Measurements from ENCODE around the gene SLIT3.
"Not testable (repeated sequence)": the region's sequence is repeated elsewhere in the genome, so short reads cannot be mapped to it uniquely, and the experiment has no call there.

SLIT3 gene

DNA sequence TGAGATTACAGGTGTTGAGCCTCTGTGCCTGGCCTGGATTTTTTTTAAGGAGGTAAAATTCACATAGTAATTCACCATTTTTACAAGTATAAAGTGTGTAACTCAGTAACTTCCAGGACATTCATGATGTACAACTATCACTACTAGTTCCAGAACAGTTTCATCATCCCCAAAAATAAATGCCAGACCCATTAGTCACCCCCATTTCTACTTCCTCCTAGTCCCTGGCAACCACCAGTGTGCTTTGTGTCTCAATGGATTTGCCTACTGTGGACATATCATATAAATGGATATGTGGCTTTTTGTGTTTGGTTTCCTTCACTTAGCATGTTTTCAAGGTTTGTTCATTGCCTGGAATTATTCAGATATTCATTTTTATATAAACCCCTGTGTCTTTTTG, 649.3 kb downstream of the SLIT3 start:
- H3K27me3 ChIP-seq (ENCODE audit: control insufficient read depth, insufficient read depth, low read length), result no peaks in the 10 kb centered on the region
- H3K4me3 ChIP-seq (ENCODE audit: low read length), result no peak overlapping the region
- no peak overlapping the region for H3K9ac ChIP-seq (ENCODE audit: low read depth, low read length)
- H3K4me2 ChIP-seq (ENCODE audit: low read length), result no peak overlapping the region
- H3K36me3 ChIP-seq (ENCODE audit: insufficient read depth, low read length), result no peaks in the 10 kb centered on the region
- peaks cover 12% of the 10 kb centered on the region for H3K4me1 ChIP-seq (ENCODE audit: control insufficient read depth, insufficient read depth, low read length)
- no peaks in the 10 kb centered on the region for H3K9me3 ChIP-seq (replicated peaks; ENCODE audit: low read length)

DNA sequence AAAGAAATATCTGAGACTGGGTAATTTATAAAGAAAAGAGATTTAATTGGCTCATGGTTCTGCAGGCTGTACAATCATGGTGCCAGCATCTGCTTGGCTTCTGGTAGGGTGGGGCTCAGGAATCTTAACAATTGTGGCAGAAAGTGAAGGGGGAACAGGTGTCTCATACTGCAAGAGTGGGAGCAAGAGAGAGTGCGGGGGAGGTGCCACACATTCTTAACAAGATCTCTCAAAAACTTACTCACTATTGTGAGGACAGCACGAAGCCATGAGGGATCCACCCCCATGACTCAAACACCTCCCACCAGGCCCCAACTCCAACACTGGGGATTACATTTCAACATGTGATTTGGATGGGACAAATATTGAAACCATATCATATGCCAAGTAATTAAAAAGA, 651.6 kb downstream of the SLIT3 start:
- peaks cover 12% of the 10 kb centered on the region for H3K4me1 ChIP-seq (ENCODE audit: control insufficient read depth, insufficient read depth, low read length)
- no peak overlapping the region for H3K4me3 ChIP-seq (ENCODE audit: low read length)
- H3K27me3 ChIP-seq (ENCODE audit: control insufficient read depth, insufficient read depth, low read length), result no peaks in the 10 kb centered on the region
- no peaks in the 10 kb centered on the region for H3K9me3 ChIP-seq (replicated peaks; ENCODE audit: low read length)
- H3K36me3 ChIP-seq (ENCODE audit: insufficient read depth, low read length), result no peaks in the 10 kb centered on the region
- H3K9ac ChIP-seq (ENCODE audit: low read depth, low read length), result no peak overlapping the region
- no peak overlapping the region for H3K4me2 ChIP-seq (ENCODE audit: low read length)

DNA sequence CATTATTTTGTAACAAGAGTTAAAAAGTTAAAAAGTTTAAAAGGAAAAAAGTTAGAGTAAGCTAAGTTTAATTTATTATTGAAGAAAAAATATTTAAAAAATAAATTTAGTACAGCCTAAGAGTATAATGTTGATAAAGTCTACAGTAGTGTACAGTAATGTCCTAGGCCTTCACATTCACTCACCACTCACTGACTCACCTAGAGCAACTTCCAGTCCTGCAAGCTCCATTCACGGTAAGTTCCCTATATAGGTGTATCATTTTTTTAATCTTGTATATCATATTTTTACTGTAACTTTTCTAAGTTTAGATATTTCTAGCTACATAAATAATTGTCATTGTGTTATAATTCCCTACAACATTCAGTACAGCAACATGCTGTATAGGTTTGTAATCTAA, 652.4 kb downstream of the SLIT3 start:
- Histone ChIP-seq H3K4me1 (ENCODE audit: control insufficient read depth, insufficient read depth, low read length) (peaks cover 12% of the 10 kb centered on the region), H3K4me3 (ENCODE audit: low read length) (no peak overlapping the region)

DNA sequence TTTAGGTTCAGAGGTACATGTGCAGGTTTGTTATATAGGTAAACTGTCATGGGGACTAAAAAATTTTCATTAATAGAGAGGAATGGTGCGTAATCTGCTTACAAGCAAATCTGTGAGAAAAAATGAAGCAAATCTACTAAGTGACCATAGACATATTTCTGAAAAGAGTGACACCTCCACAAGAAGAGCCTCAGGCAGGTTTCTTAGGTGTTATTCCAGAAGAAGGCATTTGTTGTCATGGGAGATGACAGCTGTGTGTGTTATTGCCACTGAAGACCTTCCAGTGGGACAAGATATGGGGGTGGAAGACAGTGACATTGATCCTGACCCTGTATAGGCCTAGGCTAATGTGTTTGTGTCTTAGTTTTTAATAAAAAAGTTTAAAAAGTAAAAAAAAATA, 652.9 kb downstream of the SLIT3 start:
- Histone ChIP-seq H3K36me3 (ENCODE audit: insufficient read depth, low read length) (no peaks in the 10 kb centered on the region), H3K4me3 (ENCODE audit: low read length) (no peak overlapping the region), H3K9ac (ENCODE audit: low read depth, low read length) (no peak overlapping the region), H3K4me1 (ENCODE audit: control insufficient read depth, insufficient read depth, low read length) (peaks cover 12% of the 10 kb centered on the region), H3K9me3 (replicated peaks; ENCODE audit: low read length) (no peaks in the 10 kb centered on the region), H3K4me2 (ENCODE audit: low read length) (no peak overlapping the region), H3K27me3 (ENCODE audit: control insufficient read depth, insufficient read depth, low read length) (no peaks in the 10 kb centered on the region)

More for the DNA sequence above, 652.4 kb downstream of the SLIT3 start:
- Histone ChIP-seq H3K4me2 (ENCODE audit: low read length) (no peak overlapping the region), H3K36me3 (ENCODE audit: insufficient read depth, low read length) (no peaks in the 10 kb centered on the region), H3K9ac (ENCODE audit: low read depth, low read length) (no peak overlapping the region), H3K27me3 (ENCODE audit: control insufficient read depth, insufficient read depth, low read length) (no peaks in the 10 kb centered on the region), H3K9me3 (replicated peaks; ENCODE audit: low read length) (no peaks in the 10 kb centered on the region)

DNA sequence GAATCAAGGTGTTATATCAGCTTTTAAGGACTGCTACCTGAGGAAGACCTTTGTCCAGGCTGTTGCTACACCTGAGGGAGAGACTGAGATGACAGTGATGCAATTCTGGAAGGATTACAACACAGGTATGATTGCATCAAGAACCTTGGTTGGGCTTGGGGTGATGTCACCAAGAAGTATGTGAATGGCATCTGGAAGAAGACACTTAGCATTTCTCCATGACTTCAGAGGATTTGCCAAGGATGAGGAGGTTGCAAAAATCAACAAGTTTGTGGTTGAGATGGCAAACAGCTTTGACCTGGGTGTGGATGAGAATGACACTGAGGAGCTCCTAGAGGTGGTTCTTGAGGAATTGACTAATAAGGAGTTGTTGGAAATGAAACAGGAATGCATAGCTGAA, 653.9 kb downstream of the SLIT3 start:
- Histone ChIP-seq H3K36me3 (ENCODE audit: insufficient read depth, low read length) (no peaks in the 10 kb centered on the region), H3K4me1 (ENCODE audit: control insufficient read depth, insufficient read depth, low read length) (peaks cover 10% of the 10 kb centered on the region), H3K4me3 (ENCODE audit: low read length) (no peak overlapping the region), H3K4me2 (ENCODE audit: low read length) (no peak overlapping the region), H3K9ac (ENCODE audit: low read depth, low read length) (no peak overlapping the region), H3K9me3 (replicated peaks; ENCODE audit: low read length) (no peaks in the 10 kb centered on the region), H3K27me3 (ENCODE audit: control insufficient read depth, insufficient read depth, low read length) (no peaks in the 10 kb centered on the region)

DNA sequence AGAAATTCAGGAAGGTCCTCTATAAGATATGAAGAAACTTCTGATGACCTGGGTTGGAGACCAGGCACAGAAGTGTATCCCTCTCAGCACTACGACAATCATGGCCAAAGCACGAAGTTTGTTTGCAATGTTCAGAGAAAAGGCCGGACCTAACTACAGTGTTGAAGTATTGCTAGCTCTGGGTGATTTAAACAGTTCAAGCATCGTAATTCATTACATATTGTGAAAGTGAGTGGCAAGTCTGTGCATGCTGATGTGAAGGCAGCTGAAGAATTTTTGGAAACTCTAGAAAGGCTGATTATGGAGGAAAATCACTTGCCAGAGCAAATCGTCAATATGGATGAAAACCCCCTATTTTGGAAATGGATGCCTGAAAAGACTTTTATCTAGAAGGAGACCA, 654.6 kb downstream of the SLIT3 start:
- H3K36me3 ChIP-seq (ENCODE audit: insufficient read depth, low read length), result no peaks in the 10 kb centered on the region
- no peaks in the 10 kb centered on the region for H3K27me3 ChIP-seq (ENCODE audit: control insufficient read depth, insufficient read depth, low read length)
- H3K4me3 ChIP-seq (ENCODE audit: low read length), result no peak overlapping the region
- no peak overlapping the region for H3K9ac ChIP-seq (ENCODE audit: low read depth, low read length)
- H3K4me2 ChIP-seq (ENCODE audit: low read length), result no peak overlapping the region
- no peaks in the 10 kb centered on the region for H3K9me3 ChIP-seq (replicated peaks; ENCODE audit: low read length)
- H3K4me1 ChIP-seq (ENCODE audit: control insufficient read depth, insufficient read depth, low read length), result peaks cover 4% of the 10 kb centered on the region

DNA sequence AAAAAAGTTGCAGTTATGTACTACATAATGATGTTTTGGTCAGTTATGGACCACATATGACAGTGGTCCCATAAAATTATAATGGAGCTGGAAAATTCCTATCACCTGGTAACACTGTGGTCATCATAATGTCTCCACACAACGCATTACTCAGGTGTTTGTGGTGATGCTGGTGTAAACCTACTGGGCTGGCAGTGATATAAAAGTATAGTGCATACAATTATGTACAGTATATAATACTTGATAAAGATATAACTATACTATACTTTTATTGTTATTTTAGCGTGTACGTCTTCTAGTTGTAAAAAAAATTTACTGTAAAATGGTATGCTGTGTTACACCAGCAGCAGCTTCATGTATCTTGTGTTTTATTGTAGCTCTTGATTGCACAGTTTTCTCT, 655.7 kb downstream of the SLIT3 start:
- no peaks in the 10 kb centered on the region for H3K4me1 ChIP-seq (ENCODE audit: control insufficient read depth, insufficient read depth, low read length)
- H3K4me3 ChIP-seq (ENCODE audit: low read length), result no peak overlapping the region
- H3K9ac ChIP-seq (ENCODE audit: low read depth, low read length), result no peak overlapping the region
- H3K4me2 ChIP-seq (ENCODE audit: low read length), result no peak overlapping the region
- no peaks in the 10 kb centered on the region for H3K9me3 ChIP-seq (replicated peaks; ENCODE audit: low read length)
- H3K36me3 ChIP-seq (ENCODE audit: insufficient read depth, low read length), result no peaks in the 10 kb centered on the region
- no peaks in the 10 kb centered on the region for H3K27me3 ChIP-seq (ENCODE audit: control insufficient read depth, insufficient read depth, low read length)

DNA sequence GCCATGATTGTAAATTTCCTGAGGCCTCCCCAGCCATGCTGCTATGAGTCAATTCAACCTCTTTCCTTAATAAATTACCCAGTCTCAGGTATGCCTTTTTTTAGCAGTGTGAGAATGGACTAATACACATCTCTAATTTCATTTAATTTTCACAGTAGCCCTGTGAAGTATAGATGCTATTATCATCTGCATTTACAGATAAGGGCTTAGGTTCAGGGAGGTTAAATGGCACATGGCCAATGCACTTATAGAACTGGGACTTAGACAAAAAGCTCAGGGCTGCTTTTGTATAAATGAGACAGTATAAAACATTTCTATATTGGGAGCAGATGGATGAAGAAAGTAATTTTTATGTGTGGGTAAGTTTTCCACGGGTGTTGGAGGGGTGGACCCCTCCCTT, 658.9 kb downstream of the SLIT3 start:
- Histone ChIP-seq H3K9ac (ENCODE audit: low read depth, low read length) (no peak overlapping the region), H3K4me3 (ENCODE audit: low read length) (no peak overlapping the region), H3K36me3 (ENCODE audit: insufficient read depth, low read length) (no peaks in the 10 kb centered on the region), H3K9me3 (replicated peaks; ENCODE audit: low read length) (no peaks in the 10 kb centered on the region), H3K27me3 (ENCODE audit: control insufficient read depth, insufficient read depth, low read length) (no peaks in the 10 kb centered on the region), H3K4me2 (ENCODE audit: low read length) (no peak overlapping the region), H3K4me1 (ENCODE audit: control insufficient read depth, insufficient read depth, low read length) (no peaks in the 10 kb centered on the region)

DNA sequence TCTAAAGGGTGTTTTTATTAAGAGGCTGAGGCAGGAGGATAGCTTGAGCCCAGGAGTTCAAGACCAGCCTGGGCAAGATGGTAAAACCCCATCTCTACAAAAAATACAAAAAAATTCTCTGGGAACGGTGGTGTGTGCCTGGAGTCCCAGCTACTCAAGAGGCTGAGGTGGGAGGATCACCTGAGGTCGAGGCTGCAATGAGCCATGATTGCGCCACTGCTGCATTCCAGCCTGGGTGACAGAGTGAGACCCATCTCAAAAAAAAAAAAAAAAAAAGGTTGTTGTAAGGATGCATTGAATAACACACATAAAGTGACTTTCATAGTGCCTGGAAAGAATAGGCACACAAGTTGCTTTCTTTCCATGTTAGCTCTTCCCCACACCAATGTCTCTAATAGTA, 662.1 kb downstream of the SLIT3 start:
- not testable (repeated sequence) for H3K9me3 ChIP-seq (replicated peaks; ENCODE audit: low read length); H3K4me3 ChIP-seq (ENCODE audit: low read length); H3K27me3 ChIP-seq (ENCODE audit: control insufficient read depth, insufficient read depth, low read length); H3K9ac ChIP-seq (ENCODE audit: low read depth, low read length); H3K4me1 ChIP-seq (ENCODE audit: control insufficient read depth, insufficient read depth, low read length); H3K4me2 ChIP-seq (ENCODE audit: low read length); H3K36me3 ChIP-seq (ENCODE audit: insufficient read depth, low read length)

DNA sequence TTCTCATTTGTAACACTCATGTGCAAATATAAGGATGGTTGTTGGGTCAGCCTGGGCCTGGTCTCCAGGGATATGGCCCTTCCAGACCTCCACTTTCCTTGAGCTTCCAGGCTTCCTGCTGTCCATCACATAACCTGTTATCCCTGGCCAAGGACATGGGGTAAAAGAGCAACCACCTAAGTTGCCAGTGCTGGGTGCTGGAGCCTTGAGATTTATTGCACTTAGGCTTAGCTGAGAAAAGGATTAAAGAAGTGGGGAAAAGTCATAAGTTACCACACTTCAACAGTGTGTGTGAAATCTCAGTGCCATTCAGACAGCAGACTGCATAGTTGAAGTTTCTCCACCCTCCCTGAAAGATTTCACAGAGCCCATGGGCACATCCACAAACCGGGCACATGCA, 663.1 kb downstream of the SLIT3 start:
- no peak overlapping the region for H3K4me3 ChIP-seq (ENCODE audit: low read length)

DNA sequence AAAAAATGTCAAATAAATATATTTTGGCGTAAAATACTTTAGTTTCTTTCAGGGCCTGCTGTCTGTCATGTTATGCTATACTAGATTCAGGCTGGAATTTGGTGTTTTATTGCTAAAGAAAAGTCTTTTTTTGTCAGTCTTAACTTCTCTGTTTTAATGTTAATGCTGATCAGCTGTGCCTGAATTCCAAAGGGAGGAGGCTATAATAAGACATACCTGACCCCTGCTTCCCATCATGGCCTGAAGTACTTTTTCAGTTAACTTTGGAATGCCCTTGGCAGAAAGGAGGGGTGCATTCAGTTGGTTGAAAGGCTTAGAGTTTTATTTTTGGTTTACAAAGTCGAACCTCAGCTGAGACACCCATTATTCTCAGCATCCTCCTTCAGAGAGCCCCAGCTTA, 663.7 kb downstream of the SLIT3 start:
- Histone ChIP-seq H3K9me3 (replicated peaks; ENCODE audit: low read length) (no peaks in the 10 kb centered on the region), H3K36me3 (ENCODE audit: insufficient read depth, low read length) (no peaks in the 10 kb centered on the region), H3K4me1 (ENCODE audit: control insufficient read depth, insufficient read depth, low read length) (no peaks in the 10 kb centered on the region), H3K4me3 (ENCODE audit: low read length) (no peak overlapping the region), H3K4me2 (ENCODE audit: low read length) (no peak overlapping the region), H3K27me3 (ENCODE audit: control insufficient read depth, insufficient read depth, low read length) (no peaks in the 10 kb centered on the region), H3K9ac (ENCODE audit: low read depth, low read length) (no peak overlapping the region)

More for the DNA sequence above, 663.1 kb downstream of the SLIT3 start:
- Histone ChIP-seq H3K4me2 (ENCODE audit: low read length) (no peak overlapping the region), H3K9me3 (replicated peaks; ENCODE audit: low read length) (no peaks in the 10 kb centered on the region), H3K9ac (ENCODE audit: low read depth, low read length) (no peak overlapping the region), H3K27me3 (ENCODE audit: control insufficient read depth, insufficient read depth, low read length) (no peaks in the 10 kb centered on the region), H3K36me3 (ENCODE audit: insufficient read depth, low read length) (no peaks in the 10 kb centered on the region), H3K4me1 (ENCODE audit: control insufficient read depth, insufficient read depth, low read length) (no peaks in the 10 kb centered on the region)

DNA sequence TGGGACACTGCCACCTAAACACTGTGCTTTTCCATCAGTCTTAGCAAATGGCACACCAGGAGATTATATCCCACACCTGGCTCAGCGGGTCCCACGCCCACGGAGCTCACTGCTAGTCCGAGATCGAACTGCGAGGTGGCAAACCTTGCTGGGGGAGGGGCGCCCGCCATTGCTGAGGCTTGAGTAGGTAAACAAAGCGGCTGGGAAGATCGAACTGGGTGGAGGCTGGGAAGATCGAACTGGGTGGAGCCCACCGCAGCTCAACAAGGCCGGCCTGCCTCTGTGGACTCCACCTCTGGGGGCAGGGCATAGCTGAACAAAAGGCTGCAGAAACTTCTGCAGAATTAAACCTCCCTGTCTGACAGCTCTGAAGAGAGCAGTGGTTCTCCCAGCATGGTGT, 670.0 kb downstream of the SLIT3 start:
- H3K9ac ChIP-seq (ENCODE audit: low read depth, low read length); H3K27me3 ChIP-seq (ENCODE audit: control insufficient read depth, insufficient read depth, low read length); H3K9me3 ChIP-seq (replicated peaks; ENCODE audit: low read length); H3K36me3 ChIP-seq (ENCODE audit: insufficient read depth, low read length); H3K4me1 ChIP-seq (ENCODE audit: control insufficient read depth, insufficient read depth, low read length); H3K4me3 ChIP-seq (ENCODE audit: low read length); H3K4me2 ChIP-seq (ENCODE audit: low read length): not testable (repeated sequence)

Measured in skeletal muscle satellite cell (primary cell).